IMR-90 (cell line): Measurements from ENCODE around the gene ZNF646. TPM values are rescaled to one million over a fixed set of nuclear protein-coding genes. Genes with fewer than 3 reads are reported as not detected.
A peak's percentile ranks its signal among the peaks of the same experiment; 100 is the strongest.

Source experiments
- ATAC-seq: fragments of 200-7000 bp; cut with Tn5 transposase; 2 replicates; pipeline ENCODE4 v1.9.1; 2020; ENCODE audit warnings: low read depth, mild to moderate bottlenecking, moderate library complexity
- BruUV-seq: library from RNA; stranded (reverse); fragments of 400-500 nt; replicated peaks from 2 replicates; lab custom pipeline; 2021; lab: Mats Ljungman, UMichigan
- CTCF ChIA-PET: fragments of 300-600 bp; formaldehyde crosslinking; extraction: SDS; loops from one replicate; lab custom pipeline; 2021; ENCODE audit warnings: antibody characterized with exemption; lab: Yijun Ruan, JAX
- POLR2A ChIA-PET: fragments of 300-600 bp; sonication (Branson Sonifier 250); formaldehyde crosslinking; loops from one replicate; lab custom pipeline; 2022; ENCODE audit warnings: antibody characterized with exemption; ENCODE audit not compliant: unreplicated experiment; lab: Charles Lee
- DNase-seq: peaks from one replicate; pipeline ENCODE4 v3.0.0; 2013
- H2AFZ ChIP-seq: replicated peaks from 2 replicates; pipeline ENCODE3; 2013; ENCODE audit warnings: low read length, mild to moderate bottlenecking; ENCODE audit not compliant: poor library complexity
- H2AK5ac ChIP-seq: 2 replicates; pipeline ENCODE4 v1.6.1; 2013; ENCODE audit warnings: low read depth, low read length, inconsistent platforms
- H2AK9ac ChIP-seq: replicated peaks from 2 replicates; pipeline ENCODE3; 2013; ENCODE audit warnings: mild to moderate bottlenecking, low read depth, low read length, moderate library complexity; ENCODE audit not compliant: poor library complexity
- H2BK120ac ChIP-seq: 2 replicates; pipeline ENCODE4 v1.6.1; 2013; ENCODE audit warnings: low read depth, low read length, inconsistent platforms
- H2BK15ac ChIP-seq: 3 replicates; pipeline ENCODE4 v1.6.1; 2013; ENCODE audit warnings: low read depth, low read length, inconsistent platforms
- H2BK20ac ChIP-seq: 2 replicates; pipeline ENCODE4 v1.6.1; 2013; ENCODE audit warnings: low read depth, mild to moderate bottlenecking, inconsistent platforms, low read length, moderate library complexity
- H2BK5ac ChIP-seq: 2 replicates; pipeline ENCODE4 v1.6.1; 2013; ENCODE audit warnings: mild to moderate bottlenecking, low read depth, low read length, inconsistent platforms; ENCODE audit not compliant: poor library complexity, severe bottlenecking
- H3K14ac ChIP-seq: replicated peaks from 2 replicates; pipeline ENCODE4 v1.6.1; 2013; ENCODE audit warnings: low read depth, low read length, inconsistent platforms
- H3K18ac ChIP-seq: 2 replicates; pipeline ENCODE4 v1.6.1; 2013; ENCODE audit warnings: low read depth, low read length, control low read depth
- H3K23ac ChIP-seq: 2 replicates; pipeline ENCODE4 v1.6.1; 2013; ENCODE audit warnings: low read depth, low read length, inconsistent platforms
- H3K27ac ChIP-seq: 2 replicates; pipeline ENCODE4 v1.5.1; 2013; ENCODE audit warnings: mild to moderate bottlenecking, control low read depth, low read length; ENCODE audit not compliant: insufficient read depth
- H3K27me3 ChIP-seq: 2 replicates; pipeline ENCODE4 v1.6.1; 2013; ENCODE audit warnings: low read length; ENCODE audit not compliant: control insufficient read depth, insufficient read depth
- H3K36me3 ChIP-seq: 2 replicates; pipeline ENCODE4 v1.6.1; 2013; ENCODE audit warnings: low read length, mixed read lengths; ENCODE audit not compliant: control insufficient read depth, insufficient read depth
- H3K4ac ChIP-seq: 2 replicates; pipeline ENCODE4 v1.6.1; 2013; ENCODE audit warnings: low read depth, low read length, inconsistent platforms
- H3K4me1 ChIP-seq: 2 replicates; pipeline ENCODE4 v1.6.1; 2013; ENCODE audit warnings: low read length, mixed read lengths; ENCODE audit not compliant: control insufficient read depth, insufficient read depth
- H3K4me2 ChIP-seq: 2 replicates; pipeline ENCODE4 v1.6.1; 2013; ENCODE audit warnings: low read depth, mild to moderate bottlenecking, control low read depth, low read length, moderate library complexity
- H3K4me3 ChIP-seq: 2 replicates; pipeline ENCODE4 v1.5.1; 2013; ENCODE audit warnings: low read depth, mild to moderate bottlenecking, control low read depth, low read length, moderate library complexity; ENCODE audit not compliant: insufficient read depth
- H3K56ac ChIP-seq: 2 replicates; pipeline ENCODE4 v1.6.1; 2013; ENCODE audit warnings: low read length, inconsistent platforms; ENCODE audit not compliant: insufficient read depth; ENCODE audit errors: extremely low read depth
- H3K79me1 ChIP-seq, 2 experiments: 2 replicates each; pipeline ENCODE4 v1.6.1; 2013; ENCODE audit warnings: low read length in 2 of 2, inconsistent platforms in 1 of 2, low read depth in 1 of 2
- H3K9ac ChIP-seq: 2 replicates; pipeline ENCODE4 v1.6.1; 2013; ENCODE audit warnings: low read depth, low read length, control low read depth
- H3K9me1 ChIP-seq: 2 replicates; pipeline ENCODE4 v1.6.1; 2013; ENCODE audit warnings: low read length, inconsistent platforms; ENCODE audit not compliant: insufficient read depth
- H3K9me3 ChIP-seq: 2 replicates; pipeline ENCODE4 v1.6.1; 2013; ENCODE audit warnings: low read length; ENCODE audit not compliant: control insufficient read depth, insufficient read depth
- H4K20me1 ChIP-seq: 2 replicates; pipeline ENCODE4 v1.6.1; 2013; ENCODE audit warnings: low read length, inconsistent platforms; ENCODE audit not compliant: insufficient read depth
- H4K5ac ChIP-seq: 2 replicates; pipeline ENCODE4 v1.6.1; 2013; ENCODE audit warnings: mild to moderate bottlenecking, low read depth, low read length, control low read depth
- H4K8ac ChIP-seq, 2 experiments: 2 replicates each; pipeline ENCODE4 v1.6.1; 2013; ENCODE audit warnings: low read depth in 2 of 2, low read length in 2 of 2, control low read depth in 1 of 2, inconsistent platforms in 1 of 2
- H4K91ac ChIP-seq: 2 replicates; pipeline ENCODE4 v1.6.1; 2013; ENCODE audit warnings: low read depth, low read length, inconsistent platforms; ENCODE audit not compliant: insufficient read depth
- CEBPB ChIP-seq: IDR thresholded peaks from 2 replicates; pipeline ENCODE4 v1.6.1; 2012; ENCODE audit warnings: low read depth, low read length, improper control_type of control experiment
- SMC3 ChIP-seq: fragments of 150-350 bp; IDR thresholded peaks from 2 replicates; pipeline ENCODE4 v1.6.1; 2016; ENCODE audit warnings: low read depth, mild to moderate bottlenecking, antibody characterized with exemption, low read length, moderate library complexity
- WGBS, 2 experiments: methylation state at CpG; one replicate each; pipeline versions ENCODE4 v1.1.5 to v1.1.7; 2013; ENCODE audit warnings: missing lambda C conversion rate in 2 of 2; ENCODE audit not compliant: insufficient read length in 1 of 2; ENCODE audit errors: extremely low coverage in 2 of 2; 5-methylcytosine and 5-hydroxymethylcytosine counted together
- dilution Hi-C: fragments of 300-500 bp; cut with HindIII; formaldehyde crosslinking; loops from one replicate; pipeline ENCODE4 v1.14.3; 2018; ENCODE audit warnings: low sequenced_read_pairs; ENCODE audit not compliant: unreplicated experiment
- in situ Hi-C: fragments of 300-500 bp; cut with MboI; formaldehyde crosslinking; loops from 3 replicates; pipeline ENCODE4 v1.14.3; 2019; ENCODE audit warnings: low sequenced_read_pairs, inconsistent platforms, mixed read lengths
- intact Hi-C: fragments of 100-400 bp; cut with micrococcal nuclease; formaldehyde crosslinking; loops from 2 replicates; pipeline ENCODE4 v1.10.0; 2022
- polyA plus RNA-seq, 3 experiments: library from polyadenylated mRNA; depleted of rRNA; stranded (reverse); fragments of >200 nt; gene quantifications; 2 replicates each; pipeline ENCODE4 v1.2.3, GENCODE V29; 2012; ENCODE audit warnings: low replicate concordance in 1 of 3
- total RNA-seq: library from RNA; depleted of rRNA; stranded (reverse); fragments of >200 nt; gene quantifications from 2 replicates; pipeline ENCODE4 v1.2.3, GENCODE V29; 2012
- TF ChIP-seq, protein P1 (sequence below): fragments of 150-350 bp; IDR thresholded peaks from 2 replicates; pipeline ENCODE4 v1.6.1; 2016; ENCODE audit warnings: low read depth, mild to moderate bottlenecking, low read length, moderate library complexity, borderline replicate concordance

The ZNF646 gene
- total and polyA plus RNA-seq, 2 of the 4 experiments (the other 2 are of a cell fraction): 4.9 to 6.8 TPM

DNA sequence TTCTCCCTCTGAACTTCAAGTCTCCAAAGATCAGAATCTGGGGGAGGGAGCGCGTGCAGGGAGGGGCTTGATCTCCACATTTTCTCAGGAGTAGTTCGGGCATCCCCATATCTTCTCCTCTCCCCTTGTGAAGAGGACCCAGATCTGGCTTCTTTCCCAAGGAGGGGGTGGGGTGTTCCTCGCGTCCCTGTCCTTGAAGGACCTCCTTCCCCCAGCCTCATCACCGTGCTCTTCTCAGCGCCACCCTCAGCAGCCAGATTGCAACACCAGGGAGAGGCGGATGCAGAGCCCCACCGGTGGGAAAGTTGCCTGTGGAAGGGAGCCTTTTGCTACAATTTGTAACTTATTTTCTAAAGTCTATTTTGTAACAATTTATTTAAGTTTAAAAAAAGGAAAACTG is 8.9 kb downstream of the ZNF646 start:
- H3K27ac ChIP-seq: no peak overlapping the region
- H4K5ac ChIP-seq: no peak overlapping the region
- no peak overlapping the region for H2BK20ac ChIP-seq
- no peak overlapping the region for H2BK5ac ChIP-seq
- H3K14ac ChIP-seq: no peak overlapping the region
- H4K8ac ChIP-seq: no peak overlapping the region
- no peak overlapping the region for H2AK9ac ChIP-seq
- in situ Hi-C loops (loop anchor here (10.0 kb wide), 1 partner anchor 98 kb away; the partner anchor contains the start of gene HSD3B7), intact Hi-C loops (no loop called here), dilution Hi-C loops (no loop called here)
- CTCF ChIA-PET: no interaction called here
- POLR2A ChIA-PET: no interaction called here
- H3K36me3 ChIP-seq: peaks cover 73% of the 10 kb centered on the region
- H4K91ac ChIP-seq: no peak overlapping the region
- DNase-seq (no peak), ATAC-seq (no peak)
- no peaks in the 10 kb centered on the region for H3K4me1 ChIP-seq
- H3K56ac ChIP-seq: no peak overlapping the region
- H4K20me1 ChIP-seq: peaks cover 21% of the 10 kb centered on the region
- H3K4ac ChIP-seq: no peak overlapping the region
- no peak overlapping the region for H3K9ac ChIP-seq
- H3K79me1 ChIP-seq: peaks cover 14 to 46% of the 10 kb centered on the region in 2 experiments
- no peak overlapping the region for H2BK15ac ChIP-seq
- TF ChIP-seq, protein P1, sequence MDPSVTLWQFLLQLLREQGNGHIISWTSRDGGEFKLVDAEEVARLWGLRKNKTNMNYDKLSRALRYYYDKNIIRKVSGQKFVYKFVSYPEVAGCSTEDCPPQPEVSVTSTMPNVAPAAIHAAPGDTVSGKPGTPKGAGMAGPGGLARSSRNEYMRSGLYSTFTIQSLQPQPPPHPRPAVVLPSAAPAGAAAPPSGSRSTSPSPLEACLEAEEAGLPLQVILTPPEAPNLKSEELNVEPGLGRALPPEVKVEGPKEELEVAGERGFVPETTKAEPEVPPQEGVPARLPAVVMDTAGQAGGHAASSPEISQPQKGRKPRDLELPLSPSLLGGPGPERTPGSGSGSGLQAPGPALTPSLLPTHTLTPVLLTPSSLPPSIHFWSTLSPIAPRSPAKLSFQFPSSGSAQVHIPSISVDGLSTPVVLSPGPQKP: no peak
- TF ChIP-seq CEBPB (peak; percentile 3; the same call in 1 of the 2 replicates), SMC3 (no peak)
- no peak overlapping the region for H2BK120ac ChIP-seq
- peaks cover 3% of the 10 kb centered on the region; the same call in 1 of the 2 replicates for H3K9me1 ChIP-seq
- no peak overlapping the region for H3K4me2 ChIP-seq
- H3K9me3 ChIP-seq: no peaks in the 10 kb centered on the region
- no peak overlapping the region for H3K4me3 ChIP-seq
- no peak overlapping the region for H3K23ac ChIP-seq
- H3K27me3 ChIP-seq: no peaks in the 10 kb centered on the region
- H3K18ac ChIP-seq: no peak overlapping the region
- H2AK5ac ChIP-seq: no peak overlapping the region
- no peak overlapping the region for H2AFZ ChIP-seq
- no TSS peak for BruUV-seq
- whole genome bisulfite sequencing, 2 experiments: no CpG with 5 or more reads among the region's 9 CpGs
